A673 (cell line): Measurements from ENCODE around the gene ROBO2. TPM values are rescaled to one million over a fixed set of nuclear protein-coding genes. Genes with fewer than 3 reads are reported as not detected.

Experiments
- BruUV-seq: library from RNA; stranded (reverse); fragments of 400-500 nt; replicated peaks from 2 replicates; lab custom pipeline; 2021; lab: Mats Ljungman, UMichigan
- CTCF ChIA-PET: fragments of 300-600 bp; sonication (Branson Sonifier 250); formaldehyde crosslinking; loops from one replicate; lab custom pipeline; 2022; ENCODE audit warnings: antibody characterized with exemption; lab: Charles Lee
- POLR2A ChIA-PET: fragments of 300-600 bp; sonication (Branson Sonifier 250); formaldehyde crosslinking; loops from one replicate; lab custom pipeline; 2022; ENCODE audit warnings: antibody characterized with exemption; ENCODE audit not compliant: low non-redundant PET; lab: Charles Lee
- DNase-seq: peaks from one replicate; pipeline ENCODE4 v3.0.0-alpha.2; 2015; ENCODE audit warnings: low spot score
- H3K27ac ChIP-seq: fragments of 200-600 bp; sonication (generic); 2 replicates; pipeline ENCODE4 v1.5.1; 2016; ENCODE audit warnings: mixed run types, low read depth, mild to moderate bottlenecking, mixed read lengths, antibody characterized with exemption, low read length; ENCODE audit not compliant: poor library complexity, severe bottlenecking
- H3K27me3 ChIP-seq: fragments of 200-600 bp; sonication (generic); replicated peaks from 2 replicates; pipeline ENCODE4 v1.6.1; 2017; ENCODE audit warnings: mixed run types, low read depth, mild to moderate bottlenecking, mixed read lengths, antibody characterized with exemption, low read length; ENCODE audit not compliant: insufficient read depth, poor library complexity
- H3K36me3 ChIP-seq: fragments of 200-600 bp; sonication (generic); 2 replicates; pipeline ENCODE4 v1.6.1; 2016; ENCODE audit warnings: mixed run types, mild to moderate bottlenecking, mixed read lengths, antibody characterized with exemption, low read length; ENCODE audit not compliant: insufficient read depth, poor library complexity, severe bottlenecking
- H3K4me1 ChIP-seq: fragments of 200-600 bp; sonication (generic); 2 replicates; pipeline ENCODE4 v1.6.1; 2017; ENCODE audit warnings: mixed run types, mild to moderate bottlenecking, mixed read lengths, antibody characterized with exemption, low read length; ENCODE audit not compliant: insufficient read depth, poor library complexity, severe bottlenecking
- H3K4me3 ChIP-seq: fragments of 200-600 bp; sonication (generic); 2 replicates; pipeline ENCODE4 v1.5.1; 2016; ENCODE audit warnings: low read depth, mixed run types, mild to moderate bottlenecking, mixed read lengths, low read length; ENCODE audit not compliant: poor library complexity, severe bottlenecking
- H3K9me3 ChIP-seq: fragments of 200-600 bp; sonication (generic); 2 replicates; pipeline ENCODE4 v1.6.1; 2016; ENCODE audit warnings: mixed run types, low read depth, mild to moderate bottlenecking, mixed read lengths, antibody characterized with exemption, low read length; ENCODE audit not compliant: poor library complexity, severe bottlenecking
- EZH2 ChIP-seq: fragments of 200-600 bp; sonication (generic); IDR thresholded peaks from 2 replicates; pipeline ENCODE4 v1.6.1; 2017; ENCODE audit warnings: borderline replicate concordance, low read depth, mild to moderate bottlenecking, mixed read lengths, antibody characterized with exemption, low read length; ENCODE audit not compliant: poor library complexity, severe bottlenecking
- intact Hi-C: fragments of 100-400 bp; cut with micrococcal nuclease; formaldehyde crosslinking; loops from one replicate; pipeline ENCODE4 v1.10.0; 2022; ENCODE audit not compliant: unreplicated experiment
- total RNA-seq: library from RNA; stranded (reverse); gene quantifications from 2 replicates; pipeline ENCODE4 v1.2.3, GENCODE V29; 2021
- TF ChIP-seq, protein P1 (sequence below): fragments of 300-800, 200-600 bp; sonication (generic); conservative IDR thresholded peaks from 2 replicates; pipeline ENCODE4 v1.5.1; 2017; ENCODE audit warnings: low read depth, mild to moderate bottlenecking, antibody characterized with exemption, low read length, moderate library complexity, mixed read lengths

The ROBO2 gene
- total RNA-seq, 1 experiment from 2014 or later, result 17.5 TPM

DNA sequence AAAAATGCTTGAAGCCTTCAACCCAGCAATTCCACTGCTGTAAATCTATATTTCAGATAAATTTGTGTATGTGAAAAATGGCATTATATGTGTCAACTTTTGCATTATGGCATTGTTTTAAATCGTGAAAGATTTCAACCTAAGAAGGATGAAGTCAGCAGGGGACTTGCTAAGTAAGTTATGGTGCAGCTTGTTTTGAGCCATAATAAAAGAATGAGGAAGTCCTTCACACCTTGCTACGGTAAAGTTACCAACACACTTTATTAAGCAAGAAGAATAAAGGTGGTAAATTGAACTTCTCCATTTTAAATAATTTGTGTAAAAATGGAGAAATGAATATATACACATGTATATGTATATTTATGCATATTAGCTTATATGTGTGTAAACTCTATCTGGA lies 371.4 kb downstream of the ROBO2 start:
- no peaks in the 10 kb centered on the region for H3K27me3 ChIP-seq
- no peaks in the 10 kb centered on the region for H3K9me3 ChIP-seq
- peaks cover 28% of the 10 kb centered on the region for H3K4me1 ChIP-seq
- no peak for DNase-seq
- POLR2A ChIA-PET, result no interaction called here
- no peak overlapping the region for H3K27ac ChIP-seq
- BruUV-seq, result no TSS peak
- H3K4me3 ChIP-seq, result no peak overlapping the region
- no peaks in the 10 kb centered on the region for H3K36me3 ChIP-seq
- no peak for TF ChIP-seq EZH2
- TF ChIP-seq, protein P1, sequence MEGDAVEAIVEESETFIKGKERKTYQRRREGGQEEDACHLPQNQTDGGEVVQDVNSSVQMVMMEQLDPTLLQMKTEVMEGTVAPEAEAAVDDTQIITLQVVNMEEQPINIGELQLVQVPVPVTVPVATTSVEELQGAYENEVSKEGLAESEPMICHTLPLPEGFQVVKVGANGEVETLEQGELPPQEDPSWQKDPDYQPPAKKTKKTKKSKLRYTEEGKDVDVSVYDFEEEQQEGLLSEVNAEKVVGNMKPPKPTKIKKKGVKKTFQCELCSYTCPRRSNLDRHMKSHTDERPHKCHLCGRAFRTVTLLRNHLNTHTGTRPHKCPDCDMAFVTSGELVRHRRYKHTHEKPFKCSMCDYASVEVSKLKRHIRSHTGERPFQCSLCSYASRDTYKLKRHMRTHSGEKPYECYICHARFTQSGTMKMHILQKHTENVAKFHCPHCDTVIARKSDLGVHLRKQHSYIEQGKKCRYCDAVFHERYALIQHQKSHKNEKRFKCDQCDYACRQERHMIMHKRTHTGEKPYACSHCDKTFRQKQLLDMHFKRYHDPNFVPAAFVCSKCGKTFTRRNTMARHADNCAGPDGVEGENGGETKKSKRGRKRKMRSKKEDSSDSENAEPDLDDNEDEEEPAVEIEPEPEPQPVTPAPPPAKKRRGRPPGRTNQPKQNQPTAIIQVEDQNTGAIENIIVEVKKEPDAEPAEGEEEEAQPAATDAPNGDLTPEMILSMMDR, result no peak
- intact Hi-C loops, result no loop called here
- CTCF ChIA-PET, result no interaction called here

DNA sequence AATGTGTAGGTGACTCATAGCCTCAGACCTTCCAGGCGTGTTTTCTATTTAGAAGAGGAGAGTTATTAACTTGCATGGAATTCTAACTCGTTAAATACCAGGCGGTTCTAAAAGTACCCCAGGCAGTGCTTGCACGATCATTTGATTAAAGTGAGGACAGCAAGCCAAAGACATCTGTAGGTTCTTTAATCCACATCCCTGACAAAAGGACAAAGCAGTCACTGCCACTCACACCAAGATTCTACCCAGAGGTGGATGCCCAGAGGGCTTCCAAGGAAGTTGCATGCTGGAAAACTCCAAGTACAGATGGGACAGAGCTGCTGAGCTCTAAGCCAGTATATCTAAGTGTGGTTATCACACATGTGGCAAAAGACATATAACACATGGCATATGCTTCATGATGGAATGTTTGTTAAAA lies 372.1 kb downstream of the ROBO2 start:
- Histone ChIP-seq H3K27me3 (no peaks in the 10 kb centered on the region), H3K4me3 (no peak overlapping the region), H3K27ac (no peak overlapping the region), H3K4me1 (peaks cover 32% of the 10 kb centered on the region), H3K36me3 (no peaks in the 10 kb centered on the region), H3K9me3 (no peaks in the 10 kb centered on the region)
- TF ChIP-seq, protein P1, result no peak
- TF ChIP-seq EZH2, result no peak
- POLR2A ChIA-PET, result no interaction called here
- CTCF ChIA-PET, result no interaction called here
- BruUV-seq, result no TSS peak
- intact Hi-C loops, result no loop called here
- DNase-seq, result no peak

DNA sequence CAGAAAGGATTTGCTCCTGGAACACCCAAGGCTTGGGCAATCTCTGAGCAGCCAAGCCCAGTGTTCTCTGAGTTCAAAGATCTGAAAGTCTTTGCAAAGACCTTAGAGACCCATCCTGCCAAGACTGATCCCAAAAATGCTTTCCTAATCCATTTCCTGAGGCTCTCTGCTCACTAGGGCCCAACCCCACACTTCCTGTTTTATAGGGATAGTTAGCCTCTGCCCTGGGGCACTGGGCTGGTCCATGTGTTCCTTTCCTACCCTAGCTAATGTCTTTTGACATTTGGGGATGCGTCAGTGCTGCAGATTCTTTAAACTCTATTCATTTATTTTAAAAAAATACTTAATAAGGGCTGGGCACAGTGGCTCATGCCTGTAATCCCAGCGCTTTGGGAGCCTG lies 372.7 kb downstream of the ROBO2 start:
- POLR2A ChIA-PET, result no interaction called here
- Histone ChIP-seq H3K4me3 (no peak overlapping the region), H3K27ac (no peak overlapping the region), H3K9me3 (no peaks in the 10 kb centered on the region), H3K36me3 (no peaks in the 10 kb centered on the region), H3K27me3 (no peaks in the 10 kb centered on the region), H3K4me1 (peaks cover 30% of the 10 kb centered on the region)
- no peak for DNase-seq
- CTCF ChIA-PET, result no interaction called here
- BruUV-seq, result no TSS peak
- TF ChIP-seq EZH2, result no peak
- TF ChIP-seq, protein P1, result no peak
- intact Hi-C loops, result no loop called here
